A549 (cell line): ENCODE data around the gene INSC. TPM values are rescaled to one million over a fixed set of nuclear protein-coding genes. Genes with fewer than 3 reads are reported as not detected.

ENCODE experiments used
- ATAC-seq, 2 experiments: fragments of 200-7000 bp in 1 of 2; fragments of >200 bp in 1 of 2; cut with Nextera tagmentation in 1 of 2; cut with Tn5 transposase in 1 of 2; 3 replicates each; pipeline versions ENCODE4 v1.8.0 to v1.9.1; 2018 to 2020; ENCODE audit warnings: mild to moderate bottlenecking in 1 of 2, moderate library complexity in 1 of 2
- CTCF ChIA-PET: fragments of 300-600 bp; sonication (Branson Sonifier 250); formaldehyde crosslinking; extraction: SDS; loops from one replicate; lab custom pipeline; 2021; ENCODE audit warnings: antibody characterized with exemption, inconsistent platforms; lab: Yijun Ruan, JAX
- POLR2A ChIA-PET: fragments of 350-600 bp; formaldehyde crosslinking; extraction: SDS; loops from one replicate; lab custom pipeline; 2021; ENCODE audit warnings: antibody characterized with exemption, inconsistent platforms; lab: Yijun Ruan, JAX
- DNase-seq, 2 experiments: peaks; one replicate each; pipeline versions ENCODE4 v3.0.0 to v3.0.0-alpha.2; 2011 to 2016; ENCODE audit warnings: low read depth in 1 of 2, low spot score in 1 of 2
- FAIRE-seq: peaks from 2 replicates; lab custom pipeline; 2011; peaks lifted over from hg19 to GRCh38; lab: Jason Lieb, UNC
- H3K27ac ChIP-seq, 2 experiments: fragments of >200 bp; sonication (Bioruptor Twin); formaldehyde crosslinking; 3 replicates each; pipeline ENCODE4 v1.5.1; 2016 to 2017
- H3K4me1 ChIP-seq: fragments of >200 bp; sonication (Bioruptor Twin); formaldehyde crosslinking; 3 replicates; pipeline ENCODE4 v1.6.1; 2016
- H3K4me2 ChIP-seq: fragments of >200 bp; sonication (Bioruptor Twin); formaldehyde crosslinking; 3 replicates; pipeline ENCODE4 v1.6.1; 2016
- H3K4me3 ChIP-seq: fragments of >200 bp; sonication (Bioruptor Twin); formaldehyde crosslinking; 3 replicates; pipeline ENCODE4 v1.5.1; 2016
- H3K9me3 ChIP-seq: fragments of >200 bp; sonication (Bioruptor Twin); formaldehyde crosslinking; 3 replicates; pipeline ENCODE4 v1.6.1; 2016
- BCL3 ChIP-seq: fragments of >200 bp; sonication (Bioruptor Twin); formaldehyde crosslinking; IDR thresholded peaks from 3 replicates; pipeline ENCODE4 v1.6.1; 2016
- BHLHE40 ChIP-seq: IDR thresholded peaks from 2 replicates; pipeline ENCODE4 v1.6.1; 2012; ENCODE audit warnings: low read depth, low read length, inconsistent platforms
- CHD2 ChIP-seq: fragments of 150-350 bp; IDR thresholded peaks from 2 replicates; pipeline ENCODE4 v1.6.1; 2014; ENCODE audit warnings: low read length; ENCODE audit not compliant: partially characterized antibody
- FOXS1 ChIP-seq: fragments of 250-450 bp; sonication (Bioruptor Pico); IDR thresholded peaks from 2 replicates; pipeline ENCODE4 v1.5.0; 2020; ENCODE audit warnings: mild to moderate bottlenecking, moderate library complexity
- HES2 ChIP-seq: fragments of >200 bp; sonication (Bioruptor Twin); formaldehyde crosslinking; IDR thresholded peaks from 2 replicates; pipeline ENCODE4 v1.6.1; 2016
- HOXB5 ChIP-seq: fragments of 250-450 bp; sonication (Bioruptor Pico); IDR thresholded peaks from 2 replicates; pipeline ENCODE4 v1.5.0; 2020; ENCODE audit warnings: mild to moderate bottlenecking, moderate library complexity
- JUN ChIP-seq, 2 experiments: fragments of >200 bp; sonication (Bioruptor Twin); formaldehyde crosslinking; IDR thresholded peaks; 2 replicates in 1 of 2; 3 replicates in 1 of 2; pipeline ENCODE4 v1.6.1; 2016 to 2017
- JUNB ChIP-seq: fragments of >200 bp; sonication (Bioruptor Twin); formaldehyde crosslinking; IDR thresholded peaks from 2 replicates; pipeline ENCODE4 v1.6.1; 2016
- KDM1A ChIP-seq: fragments of 200-600 bp; sonication (generic); IDR thresholded peaks from 2 replicates; pipeline ENCODE4 v1.6.1; 2016; ENCODE audit warnings: low read depth, mild to moderate bottlenecking
- KDM5A ChIP-seq: fragments of 200-600 bp; sonication (generic); IDR thresholded peaks from 2 replicates; pipeline ENCODE4 v1.6.1; 2016; ENCODE audit warnings: antibody characterized with exemption, mild to moderate bottlenecking
- MAZ ChIP-seq: fragments of 150-350 bp; IDR thresholded peaks from 2 replicates; pipeline ENCODE4 v1.6.1; 2014; ENCODE audit warnings: antibody characterized with exemption, low read depth, low read length, borderline replicate concordance
- NPAS2 ChIP-seq: fragments of 250-450 bp; sonication (Bioruptor Pico); IDR thresholded peaks from 2 replicates; pipeline ENCODE4 v1.8.0; 2022; ENCODE audit warnings: mild to moderate bottlenecking, moderate library complexity, borderline replicate concordance
- PHF8 ChIP-seq: fragments of 200-600 bp; sonication (generic); IDR thresholded peaks from 2 replicates; pipeline ENCODE4 v1.6.1; 2016; ENCODE audit warnings: low read depth, mild to moderate bottlenecking, antibody characterized with exemption, moderate library complexity, borderline replicate concordance
- RAD21 ChIP-seq, 2 experiments: fragments of >200 bp in 1 of 2; sonication (Bioruptor Twin) in 1 of 2; formaldehyde crosslinking in 1 of 2; IDR thresholded peaks in 1 of 2; conservative IDR thresholded peaks in 1 of 2; 2 replicates in 1 of 2; 3 replicates in 1 of 2; pipeline ENCODE4 v1.6.1; 2012 to 2018; ENCODE audit warnings: inconsistent platforms in 1 of 2
- RARB ChIP-seq: fragments of 250-450 bp; sonication (Bioruptor Pico); IDR thresholded peaks from 2 replicates; pipeline ENCODE4 v1.8.0; 2021; ENCODE audit warnings: mild to moderate bottlenecking, moderate library complexity
- TP53 ChIP-seq: fragments of 250-450 bp; sonication (Bioruptor Pico); IDR thresholded peaks from 2 replicates; pipeline ENCODE4 v1.5.0; 2021; ENCODE audit warnings: mild to moderate bottlenecking, moderate library complexity
- ZC3H11A ChIP-seq: fragments of 450-650 bp; IDR thresholded peaks from 2 replicates; pipeline ENCODE4 v1.6.1; 2014; ENCODE audit warnings: antibody characterized with exemption, mild to moderate bottlenecking
- ZFP36 ChIP-seq: fragments of 450-650 bp; IDR thresholded peaks from 2 replicates; pipeline ENCODE4 v1.6.1; 2014; ENCODE audit warnings: borderline replicate concordance; ENCODE audit not compliant: partially characterized antibody
- WGBS: methylation state at CpG from one replicate; pipeline ENCODE4 v1.1.6; 2017; ENCODE audit errors: missing lambda C conversion rate; 5-methylcytosine and 5-hydroxymethylcytosine counted together
- polyA plus RNA-seq, 4 experiments: library from polyadenylated mRNA; depleted of rRNA in 3 of 4; stranded (reverse); fragments of >200 nt; fragmentation: RNase III in 1 of 4; extraction: RNeasy Plus Mini Kit Qiagen cat#74134 plus additional on column Dnase treatment in 1 of 4; gene quantifications; 2 replicates in 3 of 4; 3 replicates in 1 of 4; pipeline ENCODE4 v1.2.3, GENCODE V29; 2011 to 2017
- TF ChIP-seq, protein P1 (sequence below): fragments of 150-350 bp; IDR thresholded peaks from 2 replicates; pipeline ENCODE4 v1.6.1; 2014; ENCODE audit warnings: low read depth, mild to moderate bottlenecking, low read length
- TF ChIP-seq, protein P2 (sequence below): IDR thresholded peaks from 2 replicates; pipeline ENCODE4 v1.6.1; 2012
- TF ChIP-seq, protein P3 (sequence below): fragments of 250-450 bp; sonication (Bioruptor Pico); IDR thresholded peaks from 2 replicates; pipeline ENCODE4 v1.5.0; 2021; ENCODE audit warnings: mild to moderate bottlenecking, moderate library complexity, borderline replicate concordance

The INSC gene
- polyA plus RNA-seq, 2 of the 4 experiments (the other 2 are of a cell fraction), result not detected

DNA sequence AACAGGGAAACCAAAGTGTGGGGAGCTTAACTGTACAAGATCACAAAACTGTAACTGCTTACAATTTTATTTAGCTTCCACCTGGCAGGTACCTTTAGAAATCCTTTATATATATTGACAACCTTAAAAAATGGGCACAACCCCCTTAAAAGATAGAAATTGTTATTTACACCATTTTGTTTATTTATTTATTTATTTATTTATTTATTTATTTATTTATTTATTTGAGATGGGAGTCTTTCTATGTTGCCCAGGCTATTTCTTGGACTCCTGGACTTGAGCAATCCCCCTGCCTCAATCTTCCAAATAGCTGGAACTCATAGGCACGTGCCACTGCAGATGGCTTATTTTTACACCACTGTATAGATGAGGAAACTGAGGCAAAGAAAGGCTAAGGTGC is 74.5 kb downstream of the INSC start:
- 20% methylated on average over 1 of the region's 1 CpG for WGBS
- no peak for ATAC-seq
- Histone ChIP-seq H3K4me3 (no peak overlapping the region), H3K27ac (no peak overlapping the region), H3K9me3 (no peaks in the 10 kb centered on the region), H3K4me2 (no peak overlapping the region), H3K4me1 (peaks cover under 1% of the 10 kb centered on the region; the same call in 1 of the 3 replicates)
- ChIA-PET POLR2A (no interaction called here), CTCF (interaction anchor here (0.6 to 0.8 kb wide), 2 partner anchors 88 to 1417 kb away, joined by 3 read pairs; no protein-coding TSS in a partner anchor)
- no peak for FAIRE-seq
- no peak for TF ChIP-seq FOXS1
- TF ChIP-seq ZC3H11A, result peak; percentile 10; the same call in 1 of the 2 replicates
- DNase-seq, result no peak

GRCh38 chr11:15189641-15190365 is 75.1 kb downstream of the INSC start:
- ATAC-seq (no peak), DNase-seq (no peak), FAIRE-seq (no peak)
- Histone ChIP-seq H3K4me3 (no peak overlapping the region), H3K4me1 (peaks cover 6% of the 10 kb centered on the region; the same call in 2 of the 3 replicates), H3K4me2 (no peak overlapping the region), H3K9me3 (no peaks in the 10 kb centered on the region), H3K27ac (no peak overlapping the region)
- ChIA-PET POLR2A (no interaction called here), CTCF (interaction anchor here (0.6 to 1.7 kb wide), 5 partner anchors 10 to 1417 kb away, joined by 3 to 6 read pairs (median 3); no protein-coding TSS in a partner anchor)
- TF ChIP-seq TP53 (CRISPR knock-in tag) (no peak), BCL3 (no peak), JUNB (no peak), RAD21 (conservative IDR thresholded peaks at IDR 0.05 in 1 of 2, IDR thresholded peaks at IDR 0.05 in 1 of 2) (no peak), PHF8 (no peak), HES2 (no peak), RARB (CRISPR knock-in tag) (no peak), JUN (IDR thresholded peaks at IDR 0.05) (no peak), HOXB5 (CRISPR knock-in tag) (no peak), CHD2 (no peak), FOXS1 (no peak), KDM1A (no peak), NPAS2 (CRISPR knock-in tag) (no peak), ZFP36 (no peak), KDM5A (no peak), BHLHE40 (no peak), MAZ (no peak)
- TF ChIP-seq, protein P1, sequence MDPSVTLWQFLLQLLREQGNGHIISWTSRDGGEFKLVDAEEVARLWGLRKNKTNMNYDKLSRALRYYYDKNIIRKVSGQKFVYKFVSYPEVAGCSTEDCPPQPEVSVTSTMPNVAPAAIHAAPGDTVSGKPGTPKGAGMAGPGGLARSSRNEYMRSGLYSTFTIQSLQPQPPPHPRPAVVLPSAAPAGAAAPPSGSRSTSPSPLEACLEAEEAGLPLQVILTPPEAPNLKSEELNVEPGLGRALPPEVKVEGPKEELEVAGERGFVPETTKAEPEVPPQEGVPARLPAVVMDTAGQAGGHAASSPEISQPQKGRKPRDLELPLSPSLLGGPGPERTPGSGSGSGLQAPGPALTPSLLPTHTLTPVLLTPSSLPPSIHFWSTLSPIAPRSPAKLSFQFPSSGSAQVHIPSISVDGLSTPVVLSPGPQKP, result no peak
- TF ChIP-seq, protein P2, sequence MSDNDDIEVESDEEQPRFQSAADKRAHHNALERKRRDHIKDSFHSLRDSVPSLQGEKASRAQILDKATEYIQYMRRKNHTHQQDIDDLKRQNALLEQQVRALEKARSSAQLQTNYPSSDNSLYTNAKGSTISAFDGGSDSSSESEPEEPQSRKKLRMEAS, result no peak
- TF ChIP-seq, protein P3, sequence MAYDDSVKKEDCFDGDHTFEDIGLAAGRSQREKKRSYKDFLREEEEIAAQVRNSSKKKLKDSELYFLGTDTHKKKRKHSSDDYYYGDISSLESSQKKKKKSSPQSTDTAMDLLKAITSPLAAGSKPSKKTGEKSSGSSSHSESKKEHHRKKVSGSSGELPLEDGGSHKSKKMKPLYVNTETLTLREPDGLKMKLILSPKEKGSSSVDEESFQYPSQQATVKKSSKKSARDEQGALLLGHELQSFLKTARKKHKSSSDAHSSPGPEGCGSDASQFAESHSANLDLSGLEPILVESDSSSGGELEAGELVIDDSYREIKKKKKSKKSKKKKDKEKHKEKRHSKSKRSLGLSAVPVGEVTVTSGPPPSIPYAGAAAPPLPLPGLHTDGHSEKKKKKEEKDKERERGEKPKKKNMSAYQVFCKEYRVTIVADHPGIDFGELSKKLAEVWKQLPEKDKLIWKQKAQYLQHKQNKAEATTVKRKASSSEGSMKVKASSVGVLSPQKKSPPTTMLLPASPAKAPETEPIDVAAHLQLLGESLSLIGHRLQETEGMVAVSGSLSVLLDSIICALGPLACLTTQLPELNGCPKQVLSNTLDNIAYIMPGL (CRISPR knock-in tag), result no peak
- WGBS, result 25% methylated on average over 3 of the region's 3 CpGs
